GM18511 (cell line): ENCODE results near the gene SPDYE6.
A peak's percentile ranks its signal among the peaks of the same experiment; 100 is the strongest.
"Not testable (repeated sequence)": the region's sequence is repeated elsewhere in the genome, so short reads cannot be mapped to it uniquely, and the experiment has no call there.

ENCODE experiments used
- ATAC-seq: cut with Tn5 transposase; IDR thresholded peaks from one replicate; pipeline ENCODE4 v1.9.1; 2021; ENCODE audit warnings: mild to moderate bottlenecking, moderate library complexity; ENCODE audit not compliant: unreplicated experiment

SPDYE6 gene, protein sequence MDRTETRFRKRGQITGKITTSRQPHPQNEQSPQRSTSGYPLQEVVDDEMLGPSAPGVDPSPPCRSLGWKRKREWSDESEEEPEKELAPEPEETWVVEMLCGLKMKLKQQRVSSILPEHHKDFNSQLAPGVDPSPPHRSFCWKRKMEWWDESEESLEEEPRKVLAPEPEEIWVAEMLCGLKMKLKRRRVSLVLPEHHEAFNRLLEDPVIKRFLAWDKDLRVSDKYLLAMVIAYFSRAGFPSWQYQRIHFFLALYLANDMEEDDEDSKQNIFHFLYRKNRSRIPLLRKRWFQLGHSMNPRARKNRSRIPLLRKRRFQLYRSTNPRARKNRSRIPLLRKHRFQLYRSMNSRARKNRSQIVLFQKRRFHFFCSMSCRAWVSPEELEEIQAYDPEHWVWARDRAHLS

DNA sequence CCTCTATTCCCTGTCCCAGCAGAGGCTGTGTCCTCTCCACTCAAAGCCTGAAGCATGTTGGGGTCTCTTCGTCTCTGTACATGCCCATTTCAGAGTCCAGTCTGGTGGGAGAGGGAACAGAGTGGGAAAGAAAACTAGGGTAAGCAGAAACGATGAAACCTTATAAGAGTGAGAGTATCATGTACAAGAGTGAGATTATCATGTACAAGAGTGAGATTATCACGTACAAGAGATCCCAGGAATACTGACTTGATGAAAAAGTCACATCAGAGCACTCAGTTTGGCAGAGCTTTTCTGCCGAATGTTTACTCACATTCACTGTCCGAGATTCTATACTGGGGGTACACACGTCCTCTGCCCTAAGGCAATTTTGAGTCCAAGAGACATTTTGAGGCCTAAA, at the start of gene SPDYE6:
Gene SPDYE6, minus strand, starts transcription at position 101 of the 400 bp plus-strand sequence. CDS start 421 bp downstream, outside the sequence.
- ATAC-seq: not testable (repeated sequence)

DNA sequence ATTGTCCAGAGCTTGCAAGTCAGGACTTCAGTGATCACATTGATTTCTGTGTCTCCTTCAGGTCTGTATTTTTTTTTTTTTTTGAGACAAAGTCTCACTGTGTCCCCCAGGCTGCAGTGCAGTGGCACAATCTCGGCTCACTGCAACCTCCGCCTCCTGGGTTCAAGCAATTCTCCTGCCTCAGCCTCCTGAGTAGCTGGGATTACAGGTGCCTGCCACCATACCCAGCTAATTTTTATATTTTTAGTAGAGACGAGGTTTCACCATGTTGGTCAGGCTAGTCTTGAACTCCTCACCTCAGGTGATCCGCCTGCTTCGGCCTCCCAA, 48.6 kb upstream of the SPDYE6 start:
- ATAC-seq: not testable (repeated sequence)

DNA sequence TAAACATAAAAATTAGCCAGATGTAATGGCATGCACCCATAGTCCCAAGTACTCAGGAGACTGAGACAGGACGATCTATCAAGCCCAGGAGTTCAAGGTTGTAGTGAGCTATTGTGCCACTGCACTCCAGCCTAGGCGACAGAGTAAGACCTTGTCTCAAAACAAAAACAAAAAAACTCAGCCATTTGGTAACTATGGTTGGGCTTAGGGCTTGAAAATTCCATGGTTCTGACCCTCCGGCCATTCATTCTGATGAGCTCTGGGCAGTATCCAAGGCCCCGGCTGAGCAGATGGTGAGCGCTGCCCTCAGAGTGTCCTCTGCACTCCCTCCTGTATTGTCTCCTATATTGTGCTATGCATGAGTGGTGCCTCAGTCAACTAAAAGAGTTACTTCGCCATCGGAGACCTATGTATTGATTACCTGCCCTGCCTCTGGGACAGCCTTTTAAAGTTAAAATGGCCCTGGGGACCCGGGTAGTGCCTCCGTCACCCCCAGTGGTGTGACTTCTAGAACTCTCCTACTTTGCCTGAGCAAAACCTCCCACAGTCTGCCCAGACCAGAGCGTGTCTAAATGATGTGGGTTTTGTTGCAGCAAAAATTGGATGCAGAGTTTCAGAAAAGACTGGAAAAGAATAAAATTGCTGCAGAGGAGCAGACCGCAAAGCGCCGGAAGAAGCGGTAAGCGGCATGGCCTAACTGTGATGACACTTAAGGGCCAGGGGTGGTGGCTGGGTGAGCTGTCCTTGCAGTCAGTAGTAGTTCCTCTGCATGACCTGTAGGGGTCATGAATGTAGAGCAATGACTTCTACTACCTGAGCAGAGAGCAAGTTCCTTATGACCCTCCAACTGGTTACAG, 48.0 kb upstream of the SPDYE6 start:
- ATAC-seq: peak; percentile 80

DNA sequence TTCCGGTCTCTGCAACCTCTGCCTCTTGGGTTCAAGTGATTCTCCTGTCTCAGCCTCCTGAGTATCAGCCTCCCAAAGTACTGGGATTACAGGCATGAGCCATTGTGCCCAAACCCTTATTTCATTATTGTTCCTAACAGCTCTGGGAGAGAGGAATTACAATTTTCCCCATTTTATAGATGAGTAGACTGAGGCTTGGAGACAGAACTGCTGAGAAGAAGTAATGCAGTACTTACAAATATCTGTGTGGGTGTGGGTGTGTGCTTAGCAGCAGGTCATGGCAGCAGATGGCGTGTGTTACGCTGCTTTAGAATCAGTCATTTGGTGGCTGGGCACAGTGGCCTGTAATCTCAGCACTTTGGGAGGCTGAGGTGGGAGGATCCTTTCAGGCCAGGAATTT, 47.3 kb upstream of the SPDYE6 start:
- ATAC-seq: no peak

DNA sequence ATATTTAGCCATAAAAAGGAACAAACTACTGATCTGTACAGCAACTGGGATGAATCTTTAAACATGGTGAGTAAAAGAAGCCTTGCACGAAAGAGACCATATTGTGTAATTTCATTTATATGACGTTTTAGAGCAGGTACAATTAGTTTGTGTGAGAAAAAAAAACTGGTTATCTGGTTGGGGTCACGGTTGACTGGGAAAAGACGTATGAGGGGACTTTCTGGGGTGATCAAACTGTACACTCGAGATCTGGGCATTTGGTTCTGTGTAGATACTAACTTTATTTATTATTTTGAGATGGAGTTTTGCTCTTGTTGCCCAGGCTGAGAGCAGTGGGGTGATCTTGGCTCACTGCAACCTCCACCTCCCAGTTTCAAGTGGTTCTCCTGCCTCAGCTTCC, 44.1 kb upstream of the SPDYE6 start:
- ATAC-seq: no peak

DNA sequence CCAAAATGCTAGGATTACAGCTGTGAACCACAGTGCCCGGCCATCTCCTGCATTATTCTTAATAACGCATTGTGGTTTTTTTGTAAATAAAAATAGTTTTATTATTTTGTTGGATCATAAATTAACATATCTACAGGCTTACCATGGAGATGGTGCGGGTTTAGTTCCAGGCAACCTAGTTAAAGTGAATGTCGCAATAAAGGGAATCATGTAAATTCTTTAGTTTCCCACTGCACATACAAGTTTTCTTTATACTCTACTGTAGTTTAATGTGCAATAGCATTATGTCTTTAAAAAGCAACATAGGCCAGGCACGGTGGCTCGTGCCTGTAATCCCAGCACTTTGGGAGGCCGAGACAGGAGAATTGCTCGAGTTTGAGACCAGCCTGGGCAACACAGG, 42.3 kb upstream of the SPDYE6 start:
- ATAC-seq: no peak

DNA sequence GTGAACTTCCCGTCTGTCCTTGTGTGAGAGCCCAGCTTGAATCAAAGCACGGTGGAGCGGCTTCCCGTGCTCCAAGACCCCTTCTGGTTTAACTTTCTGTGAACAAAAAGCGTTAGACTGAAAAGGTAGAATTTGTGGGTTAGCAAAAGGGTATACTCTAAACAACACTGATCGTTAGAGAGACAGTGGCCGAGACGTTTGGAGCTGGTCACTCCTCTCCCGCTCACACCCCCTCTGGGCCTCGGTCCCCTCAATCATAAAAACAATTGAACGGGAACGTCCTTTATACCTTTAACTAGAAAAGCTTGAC, 40.4 kb upstream of the SPDYE6 start:
- peak; percentile 15 for ATAC-seq

DNA sequence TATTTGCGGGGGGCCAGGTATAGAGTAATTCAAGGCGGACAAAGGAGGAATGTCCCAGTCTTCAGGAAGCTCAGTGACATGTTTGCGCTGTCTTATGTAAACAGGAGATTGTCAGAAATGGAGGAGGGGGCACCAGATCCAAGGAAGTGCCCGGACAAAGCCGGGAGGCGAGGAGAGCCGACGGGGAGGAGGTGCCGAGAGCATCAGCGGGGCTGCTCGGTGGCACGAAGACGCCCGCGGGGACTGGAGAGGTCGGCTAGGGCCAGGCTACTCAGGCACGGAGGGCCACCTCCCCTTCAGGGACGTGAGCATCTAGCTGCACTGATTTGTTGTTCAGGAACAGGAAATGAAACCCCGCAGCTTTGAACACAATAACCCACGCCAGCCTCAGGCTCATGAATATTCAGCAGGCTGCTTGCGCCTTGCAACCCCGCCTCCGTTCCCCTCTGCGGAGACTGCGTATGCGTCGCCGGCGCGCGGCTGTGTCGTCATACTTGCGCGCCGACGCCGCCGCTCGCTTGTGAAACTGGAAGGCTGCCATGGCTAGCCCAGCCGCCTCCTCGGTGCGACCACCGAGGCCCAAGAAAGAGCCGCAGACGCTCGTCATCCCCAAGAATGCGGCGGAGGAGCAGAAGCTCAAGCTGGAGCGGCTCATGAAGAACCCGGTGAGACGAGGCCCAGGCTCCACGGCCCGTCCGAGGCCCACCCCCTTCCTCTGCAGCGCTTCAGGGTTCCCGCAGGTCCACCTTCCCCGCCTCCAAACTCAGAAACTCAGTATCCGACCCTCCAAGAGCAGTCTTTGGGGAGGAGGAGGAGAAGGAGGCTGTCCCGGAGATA, 39.8 kb upstream of the SPDYE6 start, which contains the start of gene PRKRIP1:
Gene PRKRIP1, plus strand, starts transcription at position 491 of the 837 bp plus-strand sequence. Its CDS starts 49 bp downstream, at position 540.
- ATAC-seq: peak; percentile 99

DNA sequence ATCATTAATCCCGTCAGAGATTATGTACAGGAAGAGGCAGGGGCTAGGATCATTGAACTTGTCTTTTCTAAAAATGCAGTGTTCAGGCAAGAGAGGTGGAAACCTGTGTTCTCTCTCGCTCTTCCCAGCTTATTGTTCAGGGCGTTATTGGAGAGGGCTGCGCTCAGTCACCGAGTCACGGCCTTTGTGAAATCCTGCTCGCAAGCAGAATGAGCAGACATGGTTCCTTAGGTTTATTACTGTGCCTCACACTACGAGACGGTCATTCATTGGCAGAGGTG, 39.3 kb upstream of the SPDYE6 start:
- ATAC-seq: no peak

DNA sequence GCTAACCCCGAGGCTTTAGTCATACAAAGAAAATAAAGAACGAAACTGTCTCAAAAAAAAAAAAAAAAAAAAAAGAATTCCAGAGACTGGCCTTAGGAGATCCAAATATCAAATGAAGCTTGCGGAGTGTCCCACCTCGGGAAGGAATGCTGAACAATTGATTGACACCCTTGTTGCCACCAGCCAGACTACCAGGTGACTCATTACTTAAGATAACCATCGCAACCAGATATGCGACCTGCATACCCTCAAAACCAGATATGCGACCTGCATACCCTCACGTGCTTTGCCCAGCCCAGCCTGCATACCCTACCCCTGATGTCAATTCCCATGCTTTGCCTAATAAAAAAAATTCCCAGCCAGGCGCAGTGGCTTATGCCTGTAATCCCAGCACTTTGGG, 37.2 kb upstream of the SPDYE6 start:
- no peak for ATAC-seq

DNA sequence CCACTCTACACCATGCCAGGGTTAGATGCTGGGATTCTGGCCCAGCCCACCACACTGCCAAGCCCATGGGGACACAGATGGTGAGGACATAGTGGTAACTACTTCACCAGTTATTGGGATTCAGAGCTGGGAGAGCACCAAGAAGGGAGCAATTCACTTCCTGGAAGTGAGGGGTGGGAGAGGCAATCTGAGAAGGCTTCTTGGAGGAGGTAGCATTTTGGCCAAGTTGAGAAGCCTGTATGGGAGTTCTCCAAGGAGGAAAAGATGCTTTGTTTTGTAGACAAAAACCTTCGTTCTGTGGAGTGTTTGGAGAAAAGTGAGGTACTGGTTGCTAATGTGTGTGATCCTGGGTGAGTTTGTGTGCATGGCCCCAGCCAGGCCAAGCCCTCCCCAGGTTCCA, 36.1 kb upstream of the SPDYE6 start:
- no peak for ATAC-seq

DNA sequence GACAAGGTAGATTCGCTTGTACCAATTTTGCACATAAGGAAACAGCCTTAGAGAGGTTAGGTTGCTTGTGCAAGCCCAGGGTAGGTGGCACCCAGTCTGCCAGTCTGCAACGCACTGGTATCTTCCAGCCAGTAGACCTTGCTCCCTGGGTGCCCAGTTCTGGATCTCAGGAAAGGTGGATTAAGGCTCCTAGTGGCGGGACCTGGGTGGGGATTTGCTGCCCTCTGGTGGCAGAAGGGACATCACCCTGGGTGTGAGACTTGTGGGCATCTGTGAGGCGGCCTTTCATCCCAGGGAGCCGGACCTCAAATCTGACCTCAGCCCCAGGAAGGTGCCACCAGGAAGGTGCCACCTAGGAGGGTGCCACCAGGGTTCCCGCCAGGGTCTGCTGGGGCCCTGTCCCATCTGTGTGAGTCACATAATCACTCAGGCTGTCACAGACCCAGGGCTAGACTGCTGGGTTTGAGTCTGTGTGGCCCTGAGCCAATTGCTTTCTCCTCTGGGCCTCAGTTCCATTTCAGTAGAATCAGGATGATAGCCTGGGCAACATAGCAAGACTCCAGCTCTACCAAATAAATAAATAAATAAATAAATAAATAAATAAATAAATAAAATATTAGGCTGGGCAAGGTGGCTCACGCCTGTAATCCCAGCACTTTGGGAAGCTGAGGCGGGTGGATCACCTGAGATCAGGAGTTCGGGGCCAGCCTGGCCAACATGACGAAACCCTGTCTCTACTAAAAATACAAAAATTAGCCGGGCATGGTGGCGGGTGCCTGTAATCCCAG, 34.6 kb upstream of the SPDYE6 start:
- no peak for ATAC-seq

DNA sequence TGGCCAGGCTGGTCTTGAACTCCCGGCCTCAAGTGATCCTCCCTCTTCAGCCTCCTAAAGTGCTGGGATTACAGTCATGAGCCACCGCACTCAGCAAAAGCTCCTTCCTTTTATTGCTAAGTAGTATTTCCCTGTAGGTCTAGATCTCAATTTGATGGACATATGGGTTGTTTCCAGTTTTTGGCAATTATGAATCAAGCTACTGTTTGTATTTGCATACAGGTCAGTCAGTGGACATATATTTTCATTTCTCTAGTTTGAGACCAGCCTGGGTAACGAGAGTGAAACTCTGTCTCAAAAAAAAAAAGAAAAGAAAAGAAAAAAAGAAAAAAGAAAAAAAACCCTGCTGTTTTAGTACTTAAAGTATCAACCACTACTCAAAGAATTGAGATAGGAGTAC, 33.6 kb upstream of the SPDYE6 start:
- ATAC-seq: no peak

DNA sequence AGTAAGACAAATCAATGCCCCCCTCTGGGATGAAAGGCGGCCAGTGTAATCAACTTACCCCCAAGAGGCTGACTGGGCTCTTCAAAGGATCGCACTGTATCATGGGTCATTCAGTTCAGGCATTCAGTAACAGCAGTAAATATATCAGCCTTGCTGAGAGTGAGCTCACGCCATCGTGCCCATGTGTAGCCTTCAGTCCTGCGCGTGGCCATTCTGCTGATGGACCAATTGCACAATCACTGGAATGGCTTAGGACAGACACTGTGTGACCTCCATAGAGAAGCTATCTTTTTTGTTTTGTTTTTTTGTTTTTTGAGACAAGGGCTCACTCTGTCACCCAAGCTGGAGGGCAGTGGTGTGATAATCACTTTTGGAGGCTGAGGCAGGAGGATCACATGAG, 30.8 kb upstream of the SPDYE6 start:
- ATAC-seq: no peak

DNA sequence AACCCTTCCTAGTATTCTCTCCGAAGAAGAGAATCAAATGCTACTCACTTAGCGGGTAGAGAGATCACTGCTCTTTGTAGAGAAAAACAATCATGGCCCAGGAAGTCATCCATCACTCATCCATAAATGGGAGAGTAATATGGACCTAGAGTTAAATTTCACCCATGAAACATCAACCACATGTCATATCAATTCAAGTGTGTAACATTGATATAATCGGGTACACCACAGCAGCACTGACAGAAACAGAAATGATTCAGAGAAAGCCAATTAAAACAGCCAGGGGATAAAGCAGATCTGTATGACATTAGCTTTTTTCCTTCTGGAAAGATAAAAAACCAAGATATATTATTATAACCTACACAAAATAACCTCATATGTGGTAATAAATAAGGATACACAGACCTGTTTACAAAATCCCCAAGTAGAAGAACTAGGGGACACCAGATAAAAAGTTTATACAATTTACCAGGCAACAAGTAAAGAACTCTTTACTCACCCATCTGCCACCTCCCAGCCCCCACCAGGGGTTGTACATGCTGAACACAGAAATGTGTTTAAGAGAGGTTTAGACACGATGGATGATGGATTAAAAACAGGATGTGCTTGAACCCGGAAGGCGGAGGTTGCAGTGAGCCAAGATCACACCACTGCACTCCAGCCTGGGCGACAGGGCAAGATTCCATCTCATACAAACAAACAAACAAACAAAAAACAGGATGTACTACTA, 25.6 kb upstream of the SPDYE6 start:
- ATAC-seq: not testable (repeated sequence)

DNA sequence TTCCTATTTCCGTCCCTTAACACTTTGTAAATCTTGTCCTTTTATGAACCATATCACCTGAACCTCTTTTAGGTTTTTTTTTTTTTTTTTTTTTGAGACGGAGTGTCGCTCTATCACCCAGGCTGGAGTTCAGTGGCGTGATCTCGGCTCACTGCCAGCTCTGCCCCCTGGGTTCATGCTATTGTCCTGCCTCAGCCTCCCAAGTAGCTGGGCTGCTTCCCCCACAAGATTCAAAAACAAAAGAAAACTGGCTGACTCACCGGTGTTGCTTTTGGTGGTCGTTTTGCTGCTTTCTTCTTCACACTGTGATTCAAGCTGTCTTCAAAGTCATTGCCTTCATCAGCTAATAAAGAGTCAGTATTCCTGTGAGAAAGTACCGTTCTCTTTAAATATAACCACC, 24.6 kb upstream of the SPDYE6 start:
- not testable (repeated sequence) for ATAC-seq

DNA sequence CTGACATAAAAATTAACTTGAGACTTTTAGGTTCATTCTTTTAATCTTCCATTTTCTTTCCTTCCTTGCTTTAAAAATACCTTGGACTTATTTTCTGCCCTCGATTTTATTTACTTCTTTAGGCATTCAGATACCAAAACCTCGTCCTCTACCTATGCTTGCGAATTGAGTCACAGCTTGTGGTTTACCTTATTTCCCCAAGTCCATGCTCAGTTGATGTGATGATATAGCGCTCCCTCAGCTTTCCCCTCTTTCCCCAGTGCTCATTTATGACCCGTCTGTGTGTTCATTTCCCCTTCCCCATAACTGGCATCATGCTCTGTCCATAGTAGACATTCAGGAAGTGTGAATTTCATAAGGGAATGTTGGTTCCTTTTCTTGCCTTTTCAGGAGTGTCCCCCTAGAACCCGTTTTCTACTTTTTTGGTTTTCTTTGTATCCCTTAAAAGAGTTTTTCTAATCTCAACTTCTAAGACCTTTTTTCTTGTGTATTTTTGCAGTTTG, 20.8 kb upstream of the SPDYE6 start:
- no peak for ATAC-seq

DNA sequence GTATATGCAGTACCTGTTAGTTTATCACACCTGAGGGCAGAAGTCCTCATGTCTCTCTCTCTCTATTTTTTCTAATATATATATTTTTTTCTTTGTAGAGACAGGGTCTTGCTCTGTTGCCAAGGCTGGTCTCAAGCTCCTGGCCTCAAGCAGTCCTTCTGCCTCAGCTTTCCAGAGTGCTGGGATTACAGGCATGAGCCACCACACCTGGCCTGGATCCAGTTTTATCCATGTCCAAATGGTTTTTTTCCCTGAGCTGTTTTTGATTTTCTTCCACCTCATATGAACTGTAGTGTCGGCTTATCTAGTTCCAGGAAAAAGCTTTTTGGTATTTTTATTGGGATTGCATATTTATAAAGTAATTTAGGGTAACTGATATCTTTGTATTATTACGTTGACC, 16.6 kb upstream of the SPDYE6 start:
- not testable (repeated sequence) for ATAC-seq

DNA sequence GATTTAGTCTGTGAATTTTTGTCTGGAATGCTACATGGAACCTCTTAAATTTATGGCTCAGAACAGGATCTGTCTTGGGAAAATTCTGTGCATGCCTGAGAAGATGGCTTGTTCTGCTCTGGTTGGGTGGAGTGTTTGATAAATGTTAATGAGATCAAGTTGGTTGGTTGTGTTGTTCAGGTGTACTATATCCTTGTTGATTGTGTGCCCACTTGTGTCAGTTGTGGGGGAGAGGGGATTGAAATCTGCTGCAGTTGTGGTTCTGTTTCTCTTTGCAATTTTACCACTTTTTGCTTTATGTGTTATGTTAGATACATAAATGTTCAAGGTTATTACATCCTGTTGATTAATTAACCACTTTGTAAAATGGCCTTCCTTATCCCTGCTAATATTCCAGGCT, 13.8 kb upstream of the SPDYE6 start:
- ATAC-seq: not testable (repeated sequence)

DNA sequence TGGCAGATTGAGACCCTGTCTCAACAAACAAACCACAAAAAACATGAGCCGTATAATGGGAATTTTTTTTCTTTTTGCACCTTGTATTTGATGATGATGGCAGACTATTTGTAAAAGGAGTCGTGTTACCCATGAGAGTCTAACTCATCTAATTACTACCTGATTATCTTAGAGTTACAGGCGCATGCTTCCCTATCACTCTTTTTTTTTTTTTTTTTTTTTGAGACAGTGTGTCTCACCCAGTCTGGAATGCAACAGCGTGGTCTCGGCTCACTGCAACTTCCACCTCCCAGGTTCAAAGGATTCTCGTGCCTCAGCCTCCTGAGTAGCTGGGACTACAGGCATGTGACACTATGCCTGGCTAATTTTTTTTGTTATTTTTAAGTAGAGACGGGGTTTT, 9.1 kb upstream of the SPDYE6 start:
- ATAC-seq: not testable (repeated sequence)
